Mucosa of gallbladder (tissue), 1 donor: ENCODE data around the gene JARID2. TPM values are rescaled to one million over a fixed set of nuclear protein-coding genes. Genes with fewer than 3 reads are reported as not detected.

Experiments used
- DNase-seq: peaks from one replicate; pipeline ENCODE4 v3.0.0-alpha.2; 2020; ENCODE audit warnings: low spot score
- total RNA-seq: library from RNA; stranded (reverse); gene quantifications from one replicate; pipeline ENCODE4 v1.2.1, GENCODE V29; 2021
- donor health status: DM: no; HTN: no; CAD: no.

Gene JARID2
- total RNA-seq, 1 donor from 2014 or later, result 10.7 TPM

GRCh38 chr6:15489261-15489962 is 243.5 kb downstream of the JARID2 start:
- no peak for DNase-seq

- DNase-seq, result no peak
These were observed 244.6 kb downstream of the JARID2 start for GRCh38 chr6:15490242-15491100.

GRCh38 chr6:15491255-15491985 is 245.6 kb downstream of the JARID2 start:
- peak; percentile 79 for DNase-seq

GRCh38 chr6:15491986-15492269 is 246.1 kb downstream of the JARID2 start:
- no peak for DNase-seq

- DNase-seq, result no peak
These were observed 247.7 kb downstream of the JARID2 start for GRCh38 chr6:15493437-15494168.

- DNase-seq, result no peak
These were observed 249.6 kb downstream of the JARID2 start for GRCh38 chr6:15495375-15495901.

- DNase-seq, result no peak
These were observed 250.7 kb downstream of the JARID2 start for GRCh38 chr6:15496345-15497131.

GRCh38 chr6:15498640-15499039 is 252.8 kb downstream of the JARID2 start:
- DNase-seq, result no peak

GRCh38 chr6:15499125-15499524 is 253.3 kb downstream of the JARID2 start:
- DNase-seq, result no peak

- DNase-seq, result no peak
These were observed 253.7 kb downstream of the JARID2 start for GRCh38 chr6:15499591-15499990.

- no peak for DNase-seq
These were observed 254.3 kb downstream of the JARID2 start for GRCh38 chr6:15500078-15500740.

GRCh38 chr6:15500901-15501825 is 255.3 kb downstream of the JARID2 start:
- no peak for DNase-seq

GRCh38 chr6:15501826-15502445 is 256.1 kb downstream of the JARID2 start:
- peak; percentile 27 for DNase-seq

GRCh38 chr6:15502446-15503345 is 256.8 kb downstream of the JARID2 start:
- no peak for DNase-seq

GRCh38 chr6:15503346-15503680 is 257.4 kb downstream of the JARID2 start:
- DNase-seq, result no peak

- DNase-seq, result no peak
These were observed 258.2 kb downstream of the JARID2 start for GRCh38 chr6:15504040-15504495.

GRCh38 chr6:15504581-15505350 is 258.9 kb downstream of the JARID2 start:
- DNase-seq, result peak; percentile 70
